Measurements from ENCODE around the gene ATE1.
"Not testable (repeated sequence)": the region's sequence is repeated elsewhere in the genome, so short reads cannot be mapped to it uniquely, and the experiment has no call there.

The ATE1 gene

GRCh38 chr10:121722665-121723064, 205.2 kb downstream of the ATE1 start:
- TF ChIP-seq POLR2A (IDR thresholded peaks at IDR 0.05; ENCODE audit: low read length) (no peak), GATA1 (IDR thresholded peaks at IDR 0.05; ENCODE audit: low read depth, low read length) (no peak)
- DNase-seq = no peak

GRCh38 chr10:121721257-121721656, 206.6 kb downstream of the ATE1 start:
- no peak for DNase-seq
- TF ChIP-seq GATA1 (IDR thresholded peaks at IDR 0.05; ENCODE audit: low read depth, low read length) (no peak), POLR2A (IDR thresholded peaks at IDR 0.05; ENCODE audit: low read length) (no peak)

- DNase-seq = no peak
- TF ChIP-seq POLR2A (IDR thresholded peaks at IDR 0.05; ENCODE audit: low read length) = no peak
- no peak for TF ChIP-seq GATA1 (IDR thresholded peaks at IDR 0.05; ENCODE audit: low read depth, low read length)
Measured at GRCh38 chr10:121715969-121716368, 211.9 kb downstream of the ATE1 start.

- no peak for DNase-seq
- no peak for TF ChIP-seq GATA1 (IDR thresholded peaks at IDR 0.05; ENCODE audit: low read depth, low read length)
- no peak for TF ChIP-seq POLR2A (IDR thresholded peaks at IDR 0.05; ENCODE audit: low read length)
Measured at GRCh38 chr10:121715076-121715475, 212.8 kb downstream of the ATE1 start.

GRCh38 chr10:121713486-121713885, 214.3 kb downstream of the ATE1 start:
- DNase-seq = no peak
- TF ChIP-seq POLR2A (IDR thresholded peaks at IDR 0.05; ENCODE audit: low read length) = no peak
- no peak for TF ChIP-seq GATA1 (IDR thresholded peaks at IDR 0.05; ENCODE audit: low read depth, low read length)

- no peak for DNase-seq
- TF ChIP-seq GATA1 (IDR thresholded peaks at IDR 0.05; ENCODE audit: low read depth, low read length) (no peak), POLR2A (IDR thresholded peaks at IDR 0.05; ENCODE audit: low read length) (no peak)
Measured at GRCh38 chr10:121710971-121711370, 216.9 kb downstream of the ATE1 start.

GRCh38 chr10:121710207-121710606, 217.6 kb downstream of the ATE1 start:
- TF ChIP-seq GATA1 (IDR thresholded peaks at IDR 0.05; ENCODE audit: low read depth, low read length) (no peak), POLR2A (IDR thresholded peaks at IDR 0.05; ENCODE audit: low read length) (no peak)
- no peak for DNase-seq

GRCh38 chr10:121709675-121710073, 218.2 kb downstream of the ATE1 start:
- no peak for TF ChIP-seq GATA1 (IDR thresholded peaks at IDR 0.05; ENCODE audit: low read depth, low read length)
- TF ChIP-seq POLR2A (IDR thresholded peaks at IDR 0.05; ENCODE audit: low read length) = no peak
- DNase-seq = no peak

GRCh38 chr10:121708728-121709674, 218.8 kb downstream of the ATE1 start:
- no peak for TF ChIP-seq GATA1 (IDR thresholded peaks at IDR 0.05; ENCODE audit: low read depth, low read length)
- TF ChIP-seq POLR2A (IDR thresholded peaks at IDR 0.05; ENCODE audit: low read length) = no peak
- DNase-seq = no peak

GRCh38 chr10:121702351-121703320, 225.2 kb downstream of the ATE1 start:
- DNase-seq = no peak
- no peak for TF ChIP-seq GATA1 (IDR thresholded peaks at IDR 0.05; ENCODE audit: low read depth, low read length)

GRCh38 chr10:121700416-121700815, 227.4 kb downstream of the ATE1 start:
- no peak for TF ChIP-seq GATA1 (IDR thresholded peaks at IDR 0.05; ENCODE audit: low read depth, low read length)
- no peak for TF ChIP-seq POLR2A (IDR thresholded peaks at IDR 0.05; ENCODE audit: low read length)
- DNase-seq = no peak

- DNase-seq = not testable (repeated sequence)
Measured at GRCh38 chr10:121699703-121700102, 228.1 kb downstream of the ATE1 start.

- DNase-seq = no peak
- TF ChIP-seq POLR2A (IDR thresholded peaks at IDR 0.05; ENCODE audit: low read length) = no peak
- no peak for TF ChIP-seq GATA1 (IDR thresholded peaks at IDR 0.05; ENCODE audit: low read depth, low read length)
Measured at GRCh38 chr10:121698902-121699301, 228.9 kb downstream of the ATE1 start.

- DNase-seq = no peak
- TF ChIP-seq GATA1 (IDR thresholded peaks at IDR 0.05; ENCODE audit: low read depth, low read length) = no peak
- TF ChIP-seq POLR2A (IDR thresholded peaks at IDR 0.05; ENCODE audit: low read length) = no peak
Measured at GRCh38 chr10:121698336-121698735, 229.5 kb downstream of the ATE1 start.

Data from erythroblast (primary cell).